ENCODE results near the gene EPHA4.

DNA sequence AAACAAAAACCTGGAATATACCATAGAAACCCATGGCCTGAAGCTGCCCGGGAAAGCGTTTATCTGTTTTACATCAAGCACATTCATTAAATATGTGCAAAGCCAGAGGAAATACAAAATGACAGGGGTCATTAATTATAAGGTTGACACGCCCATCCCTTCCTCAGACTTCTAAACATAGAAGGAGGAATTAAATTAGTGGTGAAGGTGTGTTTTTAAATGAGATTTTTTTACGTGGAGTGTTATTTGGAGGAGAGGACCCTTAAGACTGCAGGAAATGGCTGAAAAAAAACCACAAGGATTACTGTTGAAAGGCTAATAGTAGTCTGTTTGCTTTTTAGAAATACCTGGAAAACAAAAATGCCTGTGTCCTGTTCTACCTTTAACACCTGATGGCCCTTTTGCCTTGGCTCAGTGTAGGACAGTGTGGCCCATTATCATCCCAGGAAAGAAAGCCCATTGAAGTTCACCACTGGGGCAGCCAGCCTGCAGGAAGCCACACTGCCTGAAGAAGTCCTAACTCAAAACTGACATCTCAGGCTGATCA is 123.2 kb downstream of the EPHA4 start:
- TF ChIP-seq, protein P1, sequence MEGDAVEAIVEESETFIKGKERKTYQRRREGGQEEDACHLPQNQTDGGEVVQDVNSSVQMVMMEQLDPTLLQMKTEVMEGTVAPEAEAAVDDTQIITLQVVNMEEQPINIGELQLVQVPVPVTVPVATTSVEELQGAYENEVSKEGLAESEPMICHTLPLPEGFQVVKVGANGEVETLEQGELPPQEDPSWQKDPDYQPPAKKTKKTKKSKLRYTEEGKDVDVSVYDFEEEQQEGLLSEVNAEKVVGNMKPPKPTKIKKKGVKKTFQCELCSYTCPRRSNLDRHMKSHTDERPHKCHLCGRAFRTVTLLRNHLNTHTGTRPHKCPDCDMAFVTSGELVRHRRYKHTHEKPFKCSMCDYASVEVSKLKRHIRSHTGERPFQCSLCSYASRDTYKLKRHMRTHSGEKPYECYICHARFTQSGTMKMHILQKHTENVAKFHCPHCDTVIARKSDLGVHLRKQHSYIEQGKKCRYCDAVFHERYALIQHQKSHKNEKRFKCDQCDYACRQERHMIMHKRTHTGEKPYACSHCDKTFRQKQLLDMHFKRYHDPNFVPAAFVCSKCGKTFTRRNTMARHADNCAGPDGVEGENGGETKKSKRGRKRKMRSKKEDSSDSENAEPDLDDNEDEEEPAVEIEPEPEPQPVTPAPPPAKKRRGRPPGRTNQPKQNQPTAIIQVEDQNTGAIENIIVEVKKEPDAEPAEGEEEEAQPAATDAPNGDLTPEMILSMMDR (IDR thresholded peaks at IDR 0.05; ENCODE audit: borderline replicate concordance, extremely low read depth, low read length, poor library complexity, severe bottlenecking): no peak
- no peak for TF ChIP-seq EZH2 (IDR thresholded peaks at IDR 0.05; ENCODE audit: borderline replicate concordance, low read depth, low read length, severe bottlenecking)
